HEK293 (cell line): ENCODE measurements around the gene KRTAP5-1.

ENCODE experiments used
- CTCF ChIP-seq: fragments of 450-650 bp; formaldehyde crosslinking; IDR thresholded peaks from 2 replicates; pipeline ENCODE4 v1.5.1; 2016; ENCODE audit warnings: missing biosample characterization, missing genetic modification characterization
- KLF17 ChIP-seq: fragments of 450-650 bp; formaldehyde crosslinking; IDR thresholded peaks from 2 replicates; pipeline ENCODE4 v1.5.1; 2016; ENCODE audit warnings: missing biosample characterization, missing genetic modification characterization
- KLF7 ChIP-seq: fragments of 450-650 bp; formaldehyde crosslinking; IDR thresholded peaks from 2 replicates; pipeline ENCODE4 v1.5.1; 2016; ENCODE audit warnings: missing biosample characterization, missing genetic modification characterization, borderline replicate concordance
- REST ChIP-seq: fragments of 450-650 bp; formaldehyde crosslinking; IDR thresholded peaks from 2 replicates; pipeline ENCODE4 v1.5.1; 2016; ENCODE audit warnings: missing biosample characterization, missing genetic modification characterization
- ZNF791 ChIP-seq: fragments of 450-650 bp; formaldehyde crosslinking; IDR thresholded peaks from 2 replicates; pipeline ENCODE4 v1.5.1; 2016; ENCODE audit warnings: missing biosample characterization, missing genetic modification characterization

- no peak for TF ChIP-seq KLF17 (tag by site-specific recombination)
- TF ChIP-seq CTCF, result no peak
- TF ChIP-seq ZNF791, result no peak
- TF ChIP-seq REST, result no peak
- no peak for TF ChIP-seq KLF7
Measured at GRCh38 chr11:1586699-1587098, 1.6 kb upstream of the KRTAP5-1 start.
